ENCODE measurements around the gene P2RY6. TPM values are rescaled to one million over a fixed set of nuclear protein-coding genes. Genes with fewer than 3 reads are reported as not detected.

Gene P2RY6
- polyA plus RNA-seq, 1 donor (not counting 4 experiments of a cell fraction or from before 2014, with no cell fraction given) = 0.04 TPM

- Histone ChIP-seq H4K20me1 (ENCODE audit: control insufficient read depth, extremely low read depth, insufficient read depth, low read length) (no peaks in the 10 kb centered on the region), H3K4me1 (ENCODE audit: control insufficient read depth, extremely low read depth, insufficient read depth, low read length) (peaks cover 12% of the 10 kb centered on the region), H3K27me3 (ENCODE audit: control insufficient read depth, extremely low read depth, insufficient read depth, low read length) (no peaks in the 10 kb centered on the region), H3K27ac (ENCODE audit: control insufficient read depth, insufficient read depth, low read length) (no peak overlapping the region), H3K79me2 (ENCODE audit: control insufficient read depth, insufficient read depth, low read length) (no peaks in the 10 kb centered on the region), H3K9me1 (ENCODE audit: control insufficient read depth, extremely low read depth, insufficient read depth, low read length) (no peaks in the 10 kb centered on the region), H3K9ac (ENCODE audit: control insufficient read depth, extremely low read depth, insufficient read depth, low read length) (no peak overlapping the region), H3K36me3 (ENCODE audit: control insufficient read depth in 2 of 2, extremely low read depth in 1 of 2, insufficient read depth in 2 of 2, low read length in 2 of 2) (no peaks in the 10 kb centered on the region), H3K4me3 (ENCODE audit: control insufficient read depth in 2 of 3, extremely low read depth in 1 of 3, insufficient read depth in 2 of 3, low read depth in 1 of 3, low read length in 3 of 3) (no peak overlapping the region), H2AFZ (ENCODE audit: control insufficient read depth, low read length) (no peak overlapping the region), H3K4me2 (ENCODE audit: control insufficient read depth, extremely low read depth, insufficient read depth, low read depth, low read length) (no peak overlapping the region), H3K9me3 (ENCODE audit: control insufficient read depth, low read depth, low read length) (no peaks in the 10 kb centered on the region)
- FAIRE-seq (no peak), DNase-seq (ENCODE audit: low read depth, low spot score) (no peak)
- TF ChIP-seq EZH2 (IDR thresholded peaks at IDR 0.05; ENCODE audit: low read length) = no peak
- TF ChIP-seq, protein P1, sequence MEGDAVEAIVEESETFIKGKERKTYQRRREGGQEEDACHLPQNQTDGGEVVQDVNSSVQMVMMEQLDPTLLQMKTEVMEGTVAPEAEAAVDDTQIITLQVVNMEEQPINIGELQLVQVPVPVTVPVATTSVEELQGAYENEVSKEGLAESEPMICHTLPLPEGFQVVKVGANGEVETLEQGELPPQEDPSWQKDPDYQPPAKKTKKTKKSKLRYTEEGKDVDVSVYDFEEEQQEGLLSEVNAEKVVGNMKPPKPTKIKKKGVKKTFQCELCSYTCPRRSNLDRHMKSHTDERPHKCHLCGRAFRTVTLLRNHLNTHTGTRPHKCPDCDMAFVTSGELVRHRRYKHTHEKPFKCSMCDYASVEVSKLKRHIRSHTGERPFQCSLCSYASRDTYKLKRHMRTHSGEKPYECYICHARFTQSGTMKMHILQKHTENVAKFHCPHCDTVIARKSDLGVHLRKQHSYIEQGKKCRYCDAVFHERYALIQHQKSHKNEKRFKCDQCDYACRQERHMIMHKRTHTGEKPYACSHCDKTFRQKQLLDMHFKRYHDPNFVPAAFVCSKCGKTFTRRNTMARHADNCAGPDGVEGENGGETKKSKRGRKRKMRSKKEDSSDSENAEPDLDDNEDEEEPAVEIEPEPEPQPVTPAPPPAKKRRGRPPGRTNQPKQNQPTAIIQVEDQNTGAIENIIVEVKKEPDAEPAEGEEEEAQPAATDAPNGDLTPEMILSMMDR (optimal IDR thresholded peaks at IDR 0.05 in 1 of 3, IDR thresholded peaks at IDR 0.05 in 1 of 3, conservative IDR thresholded peaks at IDR 0.05 in 1 of 3; ENCODE audit: extremely low read depth in 1 of 3, insufficient read depth in 2 of 3, low read length in 3 of 3) = no peak
- dilution Hi-C loops (cut with MboI; ENCODE audit: extremely low pct_ligation_motif_present, low sequenced_read_pairs) = no loop called here
Observed at GRCh38 chr11:73285721-73286120, 13.6 kb downstream of the P2RY6 start.

DNA sequence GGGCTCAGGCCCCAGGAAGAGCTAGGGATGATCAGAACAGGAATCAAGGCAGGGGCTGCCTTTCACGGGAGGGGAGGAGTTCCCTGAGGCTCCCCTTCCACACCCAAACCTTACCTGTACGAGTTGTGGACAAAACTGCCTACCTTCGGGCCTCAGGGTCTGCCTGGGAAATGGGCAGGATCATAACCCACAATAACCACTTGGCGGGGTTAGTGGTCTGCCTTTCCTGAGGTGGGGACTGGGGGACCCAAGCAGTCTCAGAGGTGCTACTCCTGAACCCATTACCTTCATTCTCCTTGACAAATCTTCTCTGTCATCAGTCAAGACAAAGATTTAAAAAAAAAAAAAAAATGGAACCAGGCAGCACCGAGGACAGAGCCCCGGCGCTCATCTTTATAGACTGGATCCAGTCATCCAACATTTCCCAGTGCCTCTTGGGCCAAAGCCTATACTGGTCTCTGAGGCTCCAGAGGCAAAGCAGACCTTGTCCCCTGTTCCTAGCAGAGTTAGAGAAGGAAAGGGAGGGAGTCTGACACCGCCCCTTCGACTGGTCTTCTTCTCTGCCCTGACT is 14.2 kb downstream of the P2RY6 start:
- no peak for FAIRE-seq
- dilution Hi-C loops (cut with MboI; ENCODE audit: extremely low pct_ligation_motif_present, low sequenced_read_pairs) = no loop called here

More for the DNA sequence above, 14.2 kb downstream of the P2RY6 start:
- no peak overlapping the region for H3K4me2 ChIP-seq (ENCODE audit: control insufficient read depth, extremely low read depth, insufficient read depth, low read depth, low read length)
- H4K20me1 ChIP-seq (ENCODE audit: control insufficient read depth, extremely low read depth, insufficient read depth, low read length) = no peaks in the 10 kb centered on the region
- H3K9me3 ChIP-seq (ENCODE audit: control insufficient read depth, low read depth, low read length) = no peaks in the 10 kb centered on the region
- no peaks in the 10 kb centered on the region for H3K9me1 ChIP-seq (ENCODE audit: control insufficient read depth, extremely low read depth, insufficient read depth, low read length)
- TF ChIP-seq, protein P1 (optimal IDR thresholded peaks at IDR 0.05 in 1 of 3, IDR thresholded peaks at IDR 0.05 in 1 of 3, conservative IDR thresholded peaks at IDR 0.05 in 1 of 3; ENCODE audit: extremely low read depth in 1 of 3, insufficient read depth in 2 of 3, low read length in 3 of 3) = no peak
- TF ChIP-seq EZH2 (IDR thresholded peaks at IDR 0.05; ENCODE audit: low read length) = no peak
- no peak for DNase-seq (ENCODE audit: low read depth, low spot score)
- peaks cover 12% of the 10 kb centered on the region for H3K4me1 ChIP-seq (ENCODE audit: control insufficient read depth, extremely low read depth, insufficient read depth, low read length)
- no peak overlapping the region for H3K9ac ChIP-seq (ENCODE audit: control insufficient read depth, extremely low read depth, insufficient read depth, low read length)
- no peaks in the 10 kb centered on the region for H3K79me2 ChIP-seq (ENCODE audit: control insufficient read depth, insufficient read depth, low read length)
- H3K36me3 ChIP-seq (ENCODE audit: control insufficient read depth in 2 of 2, extremely low read depth in 1 of 2, insufficient read depth in 2 of 2, low read length in 2 of 2) = no peaks in the 10 kb centered on the region
- no peaks in the 10 kb centered on the region for H3K27me3 ChIP-seq (ENCODE audit: control insufficient read depth, extremely low read depth, insufficient read depth, low read length)
- no peak overlapping the region for H3K4me3 ChIP-seq (ENCODE audit: control insufficient read depth in 2 of 3, extremely low read depth in 1 of 3, insufficient read depth in 2 of 3, low read depth in 1 of 3, low read length in 3 of 3)
- no peak overlapping the region for H2AFZ ChIP-seq (ENCODE audit: control insufficient read depth, low read length)
- H3K27ac ChIP-seq (ENCODE audit: control insufficient read depth, insufficient read depth, low read length) = no peak overlapping the region

Data from keratinocyte (primary cell).